Endothelial cell of umbilical vein (primary cell): ENCODE data around the gene PRR14.

Experiments used
- GATA2 ChIP-seq: IDR thresholded peaks from 2 replicates; pipeline ENCODE4 v1.7.0; 2011; ENCODE audit warnings: low read depth, mild to moderate bottlenecking, moderate library complexity, mixed read lengths, low read length; ENCODE audit not compliant: insufficient read length, insufficient read depth
- JUN ChIP-seq: IDR thresholded peaks from 2 replicates; pipeline ENCODE4 v1.6.1; 2011; ENCODE audit warnings: borderline replicate concordance, low read depth; ENCODE audit not compliant: insufficient read length, insufficient read depth
- POLR2A ChIP-seq: IDR thresholded peaks from 2 replicates; pipeline ENCODE4 v1.6.1; 2012; ENCODE audit warnings: low read depth, mild to moderate bottlenecking, control low read depth, low read length
- POLR2AphosphoS5 ChIP-seq: IDR thresholded peaks from 2 replicates; pipeline ENCODE4 v1.6.1; 2012; ENCODE audit warnings: low read depth, mild to moderate bottlenecking, control low read depth, low read length, moderate library complexity; ENCODE audit not compliant: insufficient read depth
- TF ChIP-seq, protein P1 (sequence below), 2 donors: IDR thresholded peaks; 1 replicate in 1 of 2; 2 replicates in 1 of 2; pipeline ENCODE4 v1.5.1; 2011; ENCODE audit warnings: low read length in 2 of 2, mild to moderate bottlenecking in 2 of 2, moderate library complexity in 2 of 2, control low read depth in 1 of 2, inconsistent platforms in 1 of 2, low read depth in 1 of 2; ENCODE audit not compliant: insufficient read depth in 1 of 2; ENCODE audit errors: extremely low read depth in 1 of 2
- TF ChIP-seq, protein P2 (sequence below): IDR thresholded peaks from 2 replicates; pipeline ENCODE4 v1.6.1; 2011; ENCODE audit not compliant: insufficient read depth, insufficient read length

DNA sequence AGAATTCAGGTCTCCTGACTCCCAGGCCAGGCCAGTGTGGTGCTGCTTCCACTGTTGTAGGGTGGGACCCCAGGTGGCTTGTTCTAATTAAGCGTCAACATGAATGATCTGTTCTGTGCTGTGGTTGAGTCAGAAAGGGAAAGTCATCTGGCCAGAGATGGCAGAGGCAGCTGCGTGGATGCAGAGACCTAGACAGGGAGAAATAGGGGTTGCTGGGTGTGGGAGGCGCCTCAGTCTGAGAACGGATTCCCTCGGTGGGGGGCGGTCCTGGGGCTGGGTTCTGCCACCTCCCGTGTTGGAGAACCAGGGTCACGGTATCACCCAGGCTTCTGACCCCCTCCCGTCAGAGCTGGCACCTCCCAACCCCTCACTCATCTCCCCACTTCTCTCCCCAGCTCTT lies 13.1 kb downstream of the PRR14 start:
- TF ChIP-seq, protein P1, sequence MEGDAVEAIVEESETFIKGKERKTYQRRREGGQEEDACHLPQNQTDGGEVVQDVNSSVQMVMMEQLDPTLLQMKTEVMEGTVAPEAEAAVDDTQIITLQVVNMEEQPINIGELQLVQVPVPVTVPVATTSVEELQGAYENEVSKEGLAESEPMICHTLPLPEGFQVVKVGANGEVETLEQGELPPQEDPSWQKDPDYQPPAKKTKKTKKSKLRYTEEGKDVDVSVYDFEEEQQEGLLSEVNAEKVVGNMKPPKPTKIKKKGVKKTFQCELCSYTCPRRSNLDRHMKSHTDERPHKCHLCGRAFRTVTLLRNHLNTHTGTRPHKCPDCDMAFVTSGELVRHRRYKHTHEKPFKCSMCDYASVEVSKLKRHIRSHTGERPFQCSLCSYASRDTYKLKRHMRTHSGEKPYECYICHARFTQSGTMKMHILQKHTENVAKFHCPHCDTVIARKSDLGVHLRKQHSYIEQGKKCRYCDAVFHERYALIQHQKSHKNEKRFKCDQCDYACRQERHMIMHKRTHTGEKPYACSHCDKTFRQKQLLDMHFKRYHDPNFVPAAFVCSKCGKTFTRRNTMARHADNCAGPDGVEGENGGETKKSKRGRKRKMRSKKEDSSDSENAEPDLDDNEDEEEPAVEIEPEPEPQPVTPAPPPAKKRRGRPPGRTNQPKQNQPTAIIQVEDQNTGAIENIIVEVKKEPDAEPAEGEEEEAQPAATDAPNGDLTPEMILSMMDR (IDR thresholded peaks at IDR 0.05; ENCODE audit: extremely low read depth in 1 of 2, insufficient read depth in 1 of 2, low read depth in 1 of 2, low read length in 2 of 2): no peak
- TF ChIP-seq, protein P2, sequence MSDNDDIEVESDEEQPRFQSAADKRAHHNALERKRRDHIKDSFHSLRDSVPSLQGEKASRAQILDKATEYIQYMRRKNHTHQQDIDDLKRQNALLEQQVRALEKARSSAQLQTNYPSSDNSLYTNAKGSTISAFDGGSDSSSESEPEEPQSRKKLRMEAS: no peak
- TF ChIP-seq GATA2 (no peak), POLR2A (no peak), JUN (no peak), POLR2AphosphoS5 (no peak)
